ENCODE data around the gene ATRNL1.

DNA sequence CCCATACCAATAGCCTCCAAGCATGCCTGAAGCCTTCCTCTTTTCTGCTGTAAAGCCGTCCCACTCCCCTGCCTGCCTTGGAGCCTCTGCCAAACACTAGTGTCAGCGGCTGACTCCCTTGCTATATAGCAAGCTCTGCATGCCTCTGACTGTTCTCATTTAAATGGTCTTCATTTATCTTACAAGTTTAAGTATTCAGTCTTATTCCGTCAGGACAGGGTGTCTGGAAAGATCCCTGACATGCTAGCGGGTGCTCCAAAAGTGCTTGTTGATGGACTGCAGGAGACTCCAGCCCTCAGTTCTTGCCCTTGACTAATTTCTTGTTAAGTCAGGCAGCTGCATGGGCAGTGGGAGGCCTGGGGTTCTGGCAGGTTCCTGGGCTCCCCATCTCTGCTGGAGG, 881.2 kb downstream of the ATRNL1 start:
- TF ChIP-seq, protein P1, sequence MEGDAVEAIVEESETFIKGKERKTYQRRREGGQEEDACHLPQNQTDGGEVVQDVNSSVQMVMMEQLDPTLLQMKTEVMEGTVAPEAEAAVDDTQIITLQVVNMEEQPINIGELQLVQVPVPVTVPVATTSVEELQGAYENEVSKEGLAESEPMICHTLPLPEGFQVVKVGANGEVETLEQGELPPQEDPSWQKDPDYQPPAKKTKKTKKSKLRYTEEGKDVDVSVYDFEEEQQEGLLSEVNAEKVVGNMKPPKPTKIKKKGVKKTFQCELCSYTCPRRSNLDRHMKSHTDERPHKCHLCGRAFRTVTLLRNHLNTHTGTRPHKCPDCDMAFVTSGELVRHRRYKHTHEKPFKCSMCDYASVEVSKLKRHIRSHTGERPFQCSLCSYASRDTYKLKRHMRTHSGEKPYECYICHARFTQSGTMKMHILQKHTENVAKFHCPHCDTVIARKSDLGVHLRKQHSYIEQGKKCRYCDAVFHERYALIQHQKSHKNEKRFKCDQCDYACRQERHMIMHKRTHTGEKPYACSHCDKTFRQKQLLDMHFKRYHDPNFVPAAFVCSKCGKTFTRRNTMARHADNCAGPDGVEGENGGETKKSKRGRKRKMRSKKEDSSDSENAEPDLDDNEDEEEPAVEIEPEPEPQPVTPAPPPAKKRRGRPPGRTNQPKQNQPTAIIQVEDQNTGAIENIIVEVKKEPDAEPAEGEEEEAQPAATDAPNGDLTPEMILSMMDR (IDR thresholded peaks at IDR 0.05): no peak
- no peak for TF ChIP-seq POLR2A (IDR thresholded peaks at IDR 0.05)
